Esophagus muscularis mucosa (tissue), 4 donors: ENCODE data around the gene VCL. TPM values are rescaled to one million over a fixed set of nuclear protein-coding genes. Genes with fewer than 3 reads are reported as not detected.

Source experiments
- DNase-seq: peaks from one replicate; pipeline ENCODE4 v3.0.0-alpha.2; 2017; ENCODE audit errors: extremely low spot score
- H3K27ac ChIP-seq, 4 donors: fragments of 200-600 bp; sonication (generic); replicated peaks in 1 of 4; 1 replicate in 3 of 4; 2 replicates in 1 of 4; pipeline ENCODE4 v1.5.1; 2016 to 2019; ENCODE audit warnings: mild to moderate bottlenecking in 1 of 4
- H3K27me3 ChIP-seq, 4 donors: fragments of 200-600 bp; sonication (generic); one replicate each; pipeline versions ENCODE4 v1.5.1 to v1.6.0; 2016 to 2019
- H3K36me3 ChIP-seq, 4 donors: fragments of 200-600 bp; sonication (generic); one replicate each; pipeline ENCODE4 v1.5.1; 2016 to 2019
- H3K4me1 ChIP-seq, 4 donors: fragments of 200-600 bp; sonication (generic); one replicate each; pipeline ENCODE4 v1.5.1; 2016 to 2019
- H3K4me3 ChIP-seq, 4 donors: fragments of 200-600 bp; sonication (generic); 1 replicate in 2 of 4; 2 replicates in 2 of 4; pipeline ENCODE4 v1.5.1; 2016 to 2019; ENCODE audit warnings: mild to moderate bottlenecking in 4 of 4, moderate library complexity in 1 of 4
- H3K9me3 ChIP-seq, 4 donors: fragments of 200-600 bp; sonication (generic); 1 replicate in 3 of 4; 2 replicates in 1 of 4; pipeline ENCODE4 v1.5.1; 2016 to 2019
- EP300 ChIP-seq: sonication (generic); formaldehyde crosslinking; IDR thresholded peaks from one replicate; pipeline ENCODE4 v1.6.1; 2017; ENCODE audit warnings: antibody characterized with exemption
- POLR2A ChIP-seq: fragments of 450-650 bp; IDR thresholded peaks from one replicate; pipeline ENCODE4 v1.6.1; 2017; ENCODE audit warnings: antibody characterized with exemption, moderate library complexity, mild to moderate bottlenecking, low read depth
- POLR2AphosphoS5 ChIP-seq, 2 donors: sonication (generic); formaldehyde crosslinking; IDR thresholded peaks; one replicate each; pipeline ENCODE4 v1.6.1; 2017; ENCODE audit warnings: antibody characterized with exemption in 2 of 2
- WGBS: methylation state at CpG from one replicate; pipeline ENCODE4 v1.1.5; 2018; 5-methylcytosine and 5-hydroxymethylcytosine counted together
- intact Hi-C: fragments of 100-400 bp; cut with DNase I; formaldehyde crosslinking; loops from one replicate; pipeline ENCODE4 v1.15.1; 2023
- total RNA-seq, 4 donors: library from RNA; depleted of rRNA; stranded (reverse); fragments of >200 nt; gene quantifications; one replicate each; pipeline versions ENCODE4 v1.1.0 to v1.2.1, GENCODE V29; 2016
- TF ChIP-seq, protein P1 (sequence below), 3 experiments: fragments of 200-600 bp in 2 of 3; fragments of 450-650 bp in 1 of 3; sonication (generic) in 2 of 3; IDR thresholded peaks; one replicate each; pipeline ENCODE4 v1.5.1; 2017 to 2019; ENCODE audit warnings: antibody characterized with exemption in 3 of 3, mild to moderate bottlenecking in 2 of 3, moderate library complexity in 1 of 3

Gene VCL
- total RNA-seq, 4 donors from 2014 or later = 412 to 555 (median 448) TPM

- Histone ChIP-seq H3K9me3 (no peaks in the 10 kb centered on the region), H3K4me1 (peaks cover 0 to 15% (median 13%) of the 10 kb centered on the region in 4 donors), H3K27ac (no peak overlapping the region), H3K36me3 (no peaks in the 10 kb centered on the region), H3K4me3 (no peak overlapping the region), H3K27me3 (no peaks in the 10 kb centered on the region)
- TF ChIP-seq, protein P1, sequence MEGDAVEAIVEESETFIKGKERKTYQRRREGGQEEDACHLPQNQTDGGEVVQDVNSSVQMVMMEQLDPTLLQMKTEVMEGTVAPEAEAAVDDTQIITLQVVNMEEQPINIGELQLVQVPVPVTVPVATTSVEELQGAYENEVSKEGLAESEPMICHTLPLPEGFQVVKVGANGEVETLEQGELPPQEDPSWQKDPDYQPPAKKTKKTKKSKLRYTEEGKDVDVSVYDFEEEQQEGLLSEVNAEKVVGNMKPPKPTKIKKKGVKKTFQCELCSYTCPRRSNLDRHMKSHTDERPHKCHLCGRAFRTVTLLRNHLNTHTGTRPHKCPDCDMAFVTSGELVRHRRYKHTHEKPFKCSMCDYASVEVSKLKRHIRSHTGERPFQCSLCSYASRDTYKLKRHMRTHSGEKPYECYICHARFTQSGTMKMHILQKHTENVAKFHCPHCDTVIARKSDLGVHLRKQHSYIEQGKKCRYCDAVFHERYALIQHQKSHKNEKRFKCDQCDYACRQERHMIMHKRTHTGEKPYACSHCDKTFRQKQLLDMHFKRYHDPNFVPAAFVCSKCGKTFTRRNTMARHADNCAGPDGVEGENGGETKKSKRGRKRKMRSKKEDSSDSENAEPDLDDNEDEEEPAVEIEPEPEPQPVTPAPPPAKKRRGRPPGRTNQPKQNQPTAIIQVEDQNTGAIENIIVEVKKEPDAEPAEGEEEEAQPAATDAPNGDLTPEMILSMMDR (IDR thresholded peaks at IDR 0.05) = no peak
- TF ChIP-seq POLR2AphosphoS5 (IDR thresholded peaks at IDR 0.05) (no peak), POLR2A (no peak), EP300 (no peak)
- 94% methylated on average over 2 of the region's 2 CpGs for whole genome bisulfite sequencing
- no peak for DNase-seq
- intact Hi-C loops = no loop called here
These were observed 24.5 kb upstream of the VCL start for GRCh38 chr10:73973427-73973826.

GRCh38 chr10:73974309-73974946, 23.5 kb upstream of the VCL start:
- no peaks in the 10 kb centered on the region for H3K36me3 ChIP-seq
- H3K9me3 ChIP-seq = no peaks in the 10 kb centered on the region
- intact Hi-C loops = no loop called here
- peaks cover 0 to 5% (median 3%) of the 10 kb centered on the region in 4 donors for H3K4me1 ChIP-seq
- DNase-seq = no peak
- WGBS = 93% methylated on average over 5 of the region's 5 CpGs
- H3K27me3 ChIP-seq = no peaks in the 10 kb centered on the region
- no peak overlapping the region for H3K4me3 ChIP-seq
- TF ChIP-seq EP300 (no peak), POLR2A (no peak), POLR2AphosphoS5 (IDR thresholded peaks at IDR 0.05) (no peak)
- TF ChIP-seq, protein P1 (IDR thresholded peaks at IDR 0.05) = no peak
- no peak overlapping the region for H3K27ac ChIP-seq

GRCh38 chr10:73975388-73975787, 22.5 kb upstream of the VCL start:
- no peak for TF ChIP-seq POLR2A
- TF ChIP-seq, protein P1 (IDR thresholded peaks at IDR 0.05) = no peak
- no peak for TF ChIP-seq POLR2AphosphoS5 (IDR thresholded peaks at IDR 0.05)
- no peak for TF ChIP-seq EP300
- Histone ChIP-seq H3K27ac (no peak overlapping the region), H3K4me1 (peaks cover 0 to 7% (median 2%) of the 10 kb centered on the region in 4 donors), H3K9me3 (no peaks in the 10 kb centered on the region), H3K27me3 (no peaks in the 10 kb centered on the region), H3K36me3 (no peaks in the 10 kb centered on the region), H3K4me3 (no peak overlapping the region)
- intact Hi-C loops = no loop called here
- no peak for DNase-seq
- 91% methylated on average over 4 of the region's 4 CpGs for WGBS

DNA sequence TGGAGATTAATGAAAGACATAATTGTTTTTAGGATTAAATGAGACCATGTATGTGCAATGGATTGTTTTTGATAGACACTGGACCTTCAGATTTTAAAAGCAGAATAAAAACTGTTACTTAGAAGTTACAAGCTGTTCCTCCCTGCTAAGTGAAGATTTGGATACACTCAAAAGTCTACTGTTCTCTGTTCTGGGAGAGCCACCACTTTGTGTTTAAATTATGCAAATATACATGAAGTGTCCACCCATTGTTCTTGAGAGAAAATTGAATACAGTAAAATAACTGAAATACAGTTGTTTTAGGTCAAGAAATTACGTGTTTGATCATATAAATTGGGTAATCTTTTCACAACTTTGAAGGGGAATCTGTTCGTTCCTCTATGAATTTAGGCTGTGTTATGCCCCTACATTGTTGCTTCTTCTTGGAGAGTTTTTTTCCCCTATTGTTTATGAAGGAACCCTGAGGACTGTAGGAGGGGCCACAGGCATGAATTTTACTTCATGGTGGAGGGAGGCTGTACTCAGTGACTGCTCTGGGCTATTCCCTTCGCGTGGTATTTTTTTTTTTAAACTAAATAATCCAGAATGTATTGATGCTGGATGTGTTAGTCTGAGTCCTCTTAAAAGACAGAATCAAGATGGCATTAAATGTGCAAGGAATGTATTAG, 18.6 kb upstream of the VCL start:
- WGBS = 58% methylated on average over 4 of the region's 4 CpGs
- intact Hi-C loops = no loop called here
- no peak for DNase-seq
- no peaks in the 10 kb centered on the region for H3K9me3 ChIP-seq
- H3K27ac ChIP-seq = no peak overlapping the region
- no peaks in the 10 kb centered on the region for H3K36me3 ChIP-seq
- TF ChIP-seq, protein P1 (IDR thresholded peaks at IDR 0.05) = no peak
- TF ChIP-seq EP300 (no peak), POLR2A (no peak), POLR2AphosphoS5 (IDR thresholded peaks at IDR 0.05) (no peak)
- no peak overlapping the region for H3K4me3 ChIP-seq
- no peaks in the 10 kb centered on the region for H3K27me3 ChIP-seq
- H3K4me1 ChIP-seq = peaks cover 0 to 14% (median 7%) of the 10 kb centered on the region in 4 donors
